Loucy (cell line): ENCODE results near the gene RNF169.

Experiments
- H2AFZ ChIP-seq: fragments of 200-600 bp; sonication (generic); 2 replicates; pipeline ENCODE4 v1.6.0; 2016; ENCODE audit warnings: antibody characterized with exemption, mild to moderate bottlenecking, low read length, moderate library complexity
- H3F3A ChIP-seq: fragments of 200-600 bp; 2 replicates; pipeline ENCODE4 v1.6.0; 2016; ENCODE audit warnings: antibody characterized with exemption, low read depth, mild to moderate bottlenecking
- H3K27me3 ChIP-seq: fragments of 200-600 bp; sonication (generic); 2 replicates; pipeline ENCODE4 v1.6.1; 2014; ENCODE audit warnings: low read length, mild to moderate bottlenecking; ENCODE audit not compliant: insufficient read depth, poor library complexity, severe bottlenecking
- H3K36me3 ChIP-seq: fragments of 200-600 bp; sonication (generic); 2 replicates; pipeline ENCODE4 v1.6.1; 2016; ENCODE audit warnings: low read length; ENCODE audit not compliant: insufficient read depth
- H3K4me1 ChIP-seq: fragments of 200-600 bp; sonication (generic); 2 replicates; pipeline ENCODE4 v1.5.1; 2014; ENCODE audit warnings: low read length, mild to moderate bottlenecking; ENCODE audit not compliant: insufficient read depth, poor library complexity, severe bottlenecking
- H3K4me2 ChIP-seq: fragments of 200-600 bp; sonication (generic); 2 replicates; pipeline ENCODE4 v1.6.0; 2014; ENCODE audit warnings: antibody characterized with exemption, low read length, low read depth, mild to moderate bottlenecking; ENCODE audit not compliant: poor library complexity, severe bottlenecking
- H3K4me3 ChIP-seq: fragments of 200-600 bp; sonication (generic); 2 replicates; pipeline ENCODE4 v1.5.1; 2014; ENCODE audit warnings: low read length, mild to moderate bottlenecking, mixed read lengths; ENCODE audit not compliant: poor library complexity, severe bottlenecking
- H3K79me2 ChIP-seq: fragments of 200-600 bp; sonication (generic); 2 replicates; pipeline ENCODE4 v1.6.1; 2014; ENCODE audit warnings: low read length; ENCODE audit not compliant: insufficient read depth
- H3K9ac ChIP-seq: fragments of 200-600 bp; sonication (generic); 2 replicates; pipeline ENCODE4 v1.6.0; 2014; ENCODE audit warnings: mild to moderate bottlenecking, low read depth, low read length, moderate library complexity; ENCODE audit not compliant: poor library complexity, severe bottlenecking
- H3K9me2 ChIP-seq: fragments of 200-600 bp; sonication (generic); replicated peaks from 2 replicates; pipeline ENCODE4 v1.6.1; 2016; ENCODE audit warnings: low read depth, low read length, mixed read lengths
- H3K9me3 ChIP-seq: fragments of 200-600 bp; sonication (generic); 2 replicates; pipeline ENCODE4 v1.6.1; 2014; ENCODE audit warnings: mild to moderate bottlenecking, antibody characterized with exemption, low read length, low read depth; ENCODE audit not compliant: insufficient read depth
- H4K20me1 ChIP-seq: fragments of 200-600 bp; sonication (generic); 2 replicates; pipeline ENCODE4 v1.6.0; 2014; ENCODE audit warnings: antibody characterized with exemption, low read length, mild to moderate bottlenecking; ENCODE audit not compliant: insufficient read depth, poor library complexity, severe bottlenecking
- CTCF ChIP-seq: fragments of 200-600 bp; sonication (generic); conservative IDR thresholded peaks from 2 replicates; pipeline ENCODE4 v1.5.1; 2014; ENCODE audit warnings: mild to moderate bottlenecking, antibody characterized with exemption, low read length
- EZH2phosphoT487 ChIP-seq: fragments of 200-600 bp; IDR thresholded peaks from 2 replicates; pipeline ENCODE4 v1.6.1; 2018; ENCODE audit warnings: antibody characterized with exemption, mild to moderate bottlenecking, moderate library complexity, borderline replicate concordance

Gene RNF169

DNA sequence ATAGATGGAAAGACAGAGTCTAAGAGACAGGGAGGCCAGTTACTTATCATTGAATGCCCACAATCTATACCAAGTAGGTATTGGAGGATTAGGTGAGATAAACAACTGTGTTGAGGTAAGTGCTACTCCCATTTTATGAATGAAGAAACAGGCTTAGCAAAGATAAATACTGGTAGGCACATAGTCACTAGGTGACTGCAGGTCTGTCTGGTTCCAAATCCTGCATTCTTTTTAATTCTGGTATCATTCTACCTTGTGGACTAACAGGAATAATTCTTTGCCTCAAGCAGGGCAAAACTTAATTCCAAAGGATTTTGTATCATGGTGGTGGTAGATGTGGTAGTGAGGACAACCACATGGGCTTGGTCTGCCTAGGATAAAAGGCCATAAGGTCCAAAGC lies 28.4 kb downstream of the RNF169 start:
- Histone ChIP-seq H3K9me2 (no peaks in the 10 kb centered on the region), H3K4me2 (no peak overlapping the region), H3F3A (no peaks in the 10 kb centered on the region), H2AFZ (no peak overlapping the region), H3K4me3 (no peak overlapping the region), H3K4me1 (no peaks in the 10 kb centered on the region), H3K36me3 (0 out of 2 replicates have a peak, but pooled peaks cover 5% of the 10 kb centered on the region), H3K9ac (no peak overlapping the region), H3K9me3 (no peaks in the 10 kb centered on the region), H4K20me1 (peaks cover 14% of the 10 kb centered on the region), H3K79me2 (peaks cover 88% of the 10 kb centered on the region), H3K27me3 (no peaks in the 10 kb centered on the region)
- TF ChIP-seq CTCF, result no peak
- TF ChIP-seq EZH2phosphoT487, result no peak

- TF ChIP-seq EZH2phosphoT487, result no peak
- no peak for TF ChIP-seq CTCF
- Histone ChIP-seq H3F3A (no peaks in the 10 kb centered on the region), H3K4me2 (no peak overlapping the region), H3K4me1 (peaks cover 2% of the 10 kb centered on the region), H3K9me2 (no peaks in the 10 kb centered on the region), H3K79me2 (peaks cover 86% of the 10 kb centered on the region), H3K36me3 (0 out of 2 replicates have a peak, but pooled peaks cover 5% of the 10 kb centered on the region), H3K4me3 (no peak overlapping the region), H4K20me1 (peaks cover 20% of the 10 kb centered on the region), H3K9ac (no peak overlapping the region), H3K27me3 (no peaks in the 10 kb centered on the region), H2AFZ (no peak overlapping the region), H3K9me3 (no peaks in the 10 kb centered on the region)
Observed at GRCh38 chr11:74777877-74778276, 29.2 kb downstream of the RNF169 start.

GRCh38 chr11:74778581-74778980 lies 29.9 kb downstream of the RNF169 start:
- no peak for TF ChIP-seq CTCF
- no peak for TF ChIP-seq EZH2phosphoT487
- Histone ChIP-seq H3K9ac (no peak overlapping the region), H4K20me1 (peaks cover 21% of the 10 kb centered on the region), H3K36me3 (0 out of 2 replicates have a peak, but pooled peaks cover 5% of the 10 kb centered on the region), H3K4me3 (no peak overlapping the region), H3K4me2 (no peak overlapping the region), H3K79me2 (peaks cover 85% of the 10 kb centered on the region), H2AFZ (no peak overlapping the region), H3K9me3 (no peaks in the 10 kb centered on the region), H3K4me1 (peaks cover 9% of the 10 kb centered on the region), H3F3A (no peaks in the 10 kb centered on the region), H3K9me2 (no peaks in the 10 kb centered on the region), H3K27me3 (no peaks in the 10 kb centered on the region)
